HepG2 (cell line): ENCODE data around the gene LNX2. TPM values are rescaled to one million over a fixed set of nuclear protein-coding genes. Genes with fewer than 3 reads are reported as not detected.

Experiments
- FOXO4 ChIP-seq: sonication (generic); formaldehyde crosslinking; conservative IDR thresholded peaks from 2 replicates; pipeline ENCODE4 v1.8.1; 2023; ENCODE audit warnings: missing genetic modification reagents
- KLF12 ChIP-seq: sonication (generic); formaldehyde crosslinking; IDR thresholded peaks from 2 replicates; pipeline ENCODE4 v1.4.0; 2020; ENCODE audit warnings: missing genetic modification reagents, borderline replicate concordance
- MEIS1 ChIP-seq: sonication (generic); formaldehyde crosslinking; IDR thresholded peaks from 2 replicates; pipeline ENCODE4 v1.9.0; 2021; ENCODE audit warnings: mild to moderate bottlenecking, missing genetic modification reagents, moderate library complexity, borderline replicate concordance
- SAP130 ChIP-seq: IDR thresholded peaks from 2 replicates; pipeline ENCODE4 v1.6.1; 2016; ENCODE audit warnings: low read depth
- SOX6 ChIP-seq, 2 experiments: fragments of 450-650 bp in 1 of 2; sonication (generic) in 1 of 2; formaldehyde crosslinking in 1 of 2; IDR thresholded peaks; 2 replicates each; pipeline versions ENCODE4 v1.4.0 to v1.6.1; 2017 to 2020; ENCODE audit warnings: antibody characterized with exemption in 1 of 2, mild to moderate bottlenecking in 1 of 2, missing genetic modification reagents in 1 of 2
- TAF1 ChIP-seq: sonication (generic); formaldehyde crosslinking; IDR thresholded peaks from 2 replicates; pipeline ENCODE4 v1.4.0; 2020; ENCODE audit warnings: missing genetic modification reagents
- THAP11 ChIP-seq: IDR thresholded peaks from 2 replicates; pipeline ENCODE4 v1.6.1; 2016; ENCODE audit warnings: missing biosample characterization, missing genetic modification reagents
- ZFP36 ChIP-seq: fragments of 150-350 bp; IDR thresholded peaks from 2 replicates; pipeline ENCODE4 v1.6.1; 2018; ENCODE audit warnings: borderline replicate concordance, low read length, low read depth; ENCODE audit not compliant: partially characterized antibody
- ZNF34 ChIP-seq: sonication (generic); formaldehyde crosslinking; IDR thresholded peaks from 2 replicates; pipeline ENCODE4 v1.4.0; 2020; ENCODE audit warnings: mild to moderate bottlenecking, missing genetic modification reagents, borderline replicate concordance
- ZNF552 ChIP-seq: sonication (generic); formaldehyde crosslinking; IDR thresholded peaks from 2 replicates; pipeline ENCODE4 v1.9.0; 2022; ENCODE audit warnings: missing genetic modification reagents, mild to moderate bottlenecking, borderline replicate concordance
- ZNF589 ChIP-seq: sonication (generic); formaldehyde crosslinking; conservative IDR thresholded peaks from 2 replicates; pipeline ENCODE4 v1.8.0; 2022; ENCODE audit warnings: mild to moderate bottlenecking, moderate library complexity, missing genetic modification reagents
- ZNF609 ChIP-seq: sonication (generic); formaldehyde crosslinking; IDR thresholded peaks from 2 replicates; pipeline ENCODE4 v1.4.0; 2020; ENCODE audit warnings: mild to moderate bottlenecking, missing genetic modification reagents, borderline replicate concordance
- ZNF614 ChIP-seq: IDR thresholded peaks from 2 replicates; pipeline ENCODE4 v1.6.1; 2018; ENCODE audit warnings: missing biosample characterization, missing genetic modification reagents, inconsistent platforms, borderline replicate concordance
- ZNF879 ChIP-seq: sonication (generic); formaldehyde crosslinking; IDR thresholded peaks from 2 replicates; pipeline ENCODE4 v1.8.1; 2023; ENCODE audit warnings: missing genetic modification reagents
- polyA plus RNA-seq, 8 experiments: library from polyadenylated mRNA; depleted of rRNA in 3 of 8; stranded (reverse) in 7 of 8; unstranded in 1 of 8; fragments of >200 nt; fragmentation: Illumina TruSeq in 4 of 8; extraction: Trizol in 4 of 8; gene quantifications; 2 replicates each; pipeline versions ENCODE4 v1.2.1 to v1.2.3, GENCODE V29; 2011 to 2016; ENCODE audit warnings: low read depth in 4 of 8, missing spikeins in 1 of 8, mixed read lengths in 1 of 8; ENCODE audit not compliant: insufficient read depth in 1 of 8
- total RNA-seq, 5 experiments: library from RNA; depleted of rRNA; stranded (reverse); fragments of >200 nt; fragmentation: Illumina TruSeq; extraction: Trizol; gene quantifications; 2 replicates each; pipeline ENCODE4 v1.2.3, GENCODE V29; 2016; ENCODE audit warnings: low read depth in 1 of 5
- TF ChIP-seq, protein P1 (sequence below): sonication (generic); formaldehyde crosslinking; IDR thresholded peaks from 2 replicates; pipeline ENCODE4 v1.5.0; 2020; ENCODE audit warnings: mild to moderate bottlenecking, missing genetic modification reagents
- TF ChIP-seq, protein P2 (sequence below): sonication (generic); formaldehyde crosslinking; IDR thresholded peaks from 2 replicates; pipeline ENCODE4 v1.5.0; 2020; ENCODE audit warnings: missing genetic modification reagents
- TF ChIP-seq, protein P3 (sequence below): IDR thresholded peaks from 2 replicates; pipeline ENCODE4 v1.6.1; 2016; ENCODE audit warnings: missing compliant biosample characterization, missing genetic modification reagents, borderline replicate concordance

The LNX2 gene
- total and polyA plus RNA-seq, 2 of the 13 experiments (the other 11 are each of a cell fraction or from before 2014, with no cell fraction given), result 9.2 to 9.7 TPM

DNA sequence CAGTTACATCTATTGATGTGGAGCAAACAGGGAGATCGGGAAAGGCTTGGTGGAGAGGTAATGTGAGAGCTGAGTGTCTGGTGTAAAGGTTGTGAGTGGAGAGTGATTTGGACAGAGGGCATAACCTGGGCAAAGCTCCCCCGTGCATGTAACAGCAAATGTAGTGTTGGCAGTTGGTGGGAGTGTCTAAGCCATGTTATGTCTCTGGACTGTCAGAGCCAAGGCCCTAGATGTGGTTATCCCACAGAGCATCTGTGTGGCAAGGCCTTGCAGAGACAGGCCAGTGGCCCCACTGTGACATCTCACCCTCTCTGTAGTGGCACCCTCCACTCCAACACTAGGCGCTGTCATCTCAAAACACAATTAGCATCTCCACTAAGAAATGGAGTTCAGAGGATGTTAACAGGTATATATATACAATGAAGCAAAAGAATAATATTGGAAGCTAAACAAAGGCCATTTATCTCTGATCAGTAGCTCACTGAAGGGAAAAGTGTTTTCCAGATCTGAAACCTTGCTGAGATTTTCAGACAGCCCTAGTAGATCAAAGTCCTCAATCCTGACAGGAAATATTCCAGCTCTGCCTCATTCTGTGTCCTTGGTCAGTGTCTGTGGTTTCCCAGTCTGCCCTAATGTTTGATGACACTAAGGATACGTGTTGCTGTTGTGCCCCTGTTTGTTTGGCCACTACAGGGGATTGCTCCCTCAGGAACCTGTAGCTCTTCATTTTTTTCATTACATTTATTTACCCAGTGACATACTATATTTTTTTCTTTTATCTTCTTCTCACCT is 21.6 kb upstream of the LNX2 start (continued):
- TF ChIP-seq, protein P1, sequence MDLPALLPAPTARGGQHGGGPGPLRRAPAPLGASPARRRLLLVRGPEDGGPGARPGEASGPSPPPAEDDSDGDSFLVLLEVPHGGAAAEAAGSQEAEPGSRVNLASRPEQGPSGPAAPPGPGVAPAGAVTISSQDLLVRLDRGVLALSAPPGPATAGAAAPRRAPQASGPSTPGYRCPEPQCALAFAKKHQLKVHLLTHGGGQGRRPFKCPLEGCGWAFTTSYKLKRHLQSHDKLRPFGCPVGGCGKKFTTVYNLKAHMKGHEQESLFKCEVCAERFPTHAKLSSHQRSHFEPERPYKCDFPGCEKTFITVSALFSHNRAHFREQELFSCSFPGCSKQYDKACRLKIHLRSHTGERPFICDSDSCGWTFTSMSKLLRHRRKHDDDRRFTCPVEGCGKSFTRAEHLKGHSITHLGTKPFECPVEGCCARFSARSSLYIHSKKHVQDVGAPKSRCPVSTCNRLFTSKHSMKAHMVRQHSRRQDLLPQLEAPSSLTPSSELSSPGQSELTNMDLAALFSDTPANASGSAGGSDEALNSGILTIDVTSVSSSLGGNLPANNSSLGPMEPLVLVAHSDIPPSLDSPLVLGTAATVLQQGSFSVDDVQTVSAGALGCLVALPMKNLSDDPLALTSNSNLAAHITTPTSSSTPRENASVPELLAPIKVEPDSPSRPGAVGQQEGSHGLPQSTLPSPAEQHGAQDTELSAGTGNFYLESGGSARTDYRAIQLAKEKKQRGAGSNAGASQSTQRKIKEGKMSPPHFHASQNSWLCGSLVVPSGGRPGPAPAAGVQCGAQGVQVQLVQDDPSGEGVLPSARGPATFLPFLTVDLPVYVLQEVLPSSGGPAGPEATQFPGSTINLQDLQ, result no peak
- TF ChIP-seq SOX6 (IDR thresholded peaks at IDR 0.05), result no peak
- peak; percentile 59; the same call in 1 of the 2 replicates for TF ChIP-seq SOX6 (CRISPR knock-in tag; IDR thresholded peaks at IDR 0.05)
- no peak for TF ChIP-seq ZNF589 (CRISPR knock-in tag)
- TF ChIP-seq, protein P2, sequence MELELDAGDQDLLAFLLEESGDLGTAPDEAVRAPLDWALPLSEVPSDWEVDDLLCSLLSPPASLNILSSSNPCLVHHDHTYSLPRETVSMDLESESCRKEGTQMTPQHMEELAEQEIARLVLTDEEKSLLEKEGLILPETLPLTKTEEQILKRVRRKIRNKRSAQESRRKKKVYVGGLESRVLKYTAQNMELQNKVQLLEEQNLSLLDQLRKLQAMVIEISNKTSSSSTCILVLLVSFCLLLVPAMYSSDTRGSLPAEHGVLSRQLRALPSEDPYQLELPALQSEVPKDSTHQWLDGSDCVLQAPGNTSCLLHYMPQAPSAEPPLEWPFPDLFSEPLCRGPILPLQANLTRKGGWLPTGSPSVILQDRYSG (CRISPR knock-in tag), result no peak
- TF ChIP-seq ZNF552 (CRISPR knock-in tag), result no peak
- no peak; the same call in 1 of the 2 replicates for TF ChIP-seq ZNF609 (CRISPR knock-in tag)
- no peak for TF ChIP-seq ZNF879 (CRISPR knock-in tag)
- peak; percentile 82 for TF ChIP-seq SAP130
- no peak for TF ChIP-seq TAF1 (CRISPR knock-in tag)
- peak; percentile 75 for TF ChIP-seq ZNF614 (CRISPR knock-in tag)
- TF ChIP-seq ZFP36, result no peak
- 0 out of 2 replicates have a peak, but pooled peaks have one; percentile 17 for TF ChIP-seq THAP11 (CRISPR knock-in tag)
- peak; percentile 60; the same call in 1 of the 2 replicates for TF ChIP-seq MEIS1 (CRISPR knock-in tag)
- no peak for TF ChIP-seq KLF12 (CRISPR knock-in tag)
- TF ChIP-seq, protein P3, sequence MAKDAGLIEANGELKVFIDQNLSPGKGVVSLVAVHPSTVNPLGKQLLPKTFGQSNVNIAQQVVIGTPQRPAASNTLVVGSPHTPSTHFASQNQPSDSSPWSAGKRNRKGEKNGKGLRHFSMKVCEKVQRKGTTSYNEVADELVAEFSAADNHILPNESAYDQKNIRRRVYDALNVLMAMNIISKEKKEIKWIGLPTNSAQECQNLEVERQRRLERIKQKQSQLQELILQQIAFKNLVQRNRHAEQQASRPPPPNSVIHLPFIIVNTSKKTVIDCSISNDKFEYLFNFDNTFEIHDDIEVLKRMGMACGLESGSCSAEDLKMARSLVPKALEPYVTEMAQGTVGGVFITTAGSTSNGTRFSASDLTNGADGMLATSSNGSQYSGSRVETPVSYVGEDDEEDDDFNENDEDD (CRISPR knock-in tag), result 0 out of 2 replicates have a peak, but pooled peaks have one; percentile 18
- no peak for TF ChIP-seq ZNF34 (CRISPR knock-in tag)
- no peak for TF ChIP-seq FOXO4 (CRISPR knock-in tag)
